Left lung (tissue), 10 donors: ENCODE results near the gene LSM4. TPM values are rescaled to one million over a fixed set of nuclear protein-coding genes. Genes with fewer than 3 reads are reported as not detected.

Source experiments
- ATAC-seq: fragments of 200-7000 bp; cut with Tn5 transposase; one replicate; pipeline ENCODE4 v1.9.1; 2020; ENCODE audit warnings: moderate library complexity
- DNase-seq, 4 donors: peaks; one replicate each; pipeline ENCODE4 v3.0.0-alpha.2; 2013 to 2020
- H3K27ac ChIP-seq, 2 donors: fragments of 200-600 bp; sonication (generic) in 1 of 2; one replicate each; pipeline versions ENCODE4 v1.5.0 to v1.8.0; 2020 to 2021
- H3K27me3 ChIP-seq, 2 donors: fragments of 200-600 bp; sonication (generic) in 1 of 2; one replicate each; pipeline versions ENCODE4 v1.5.0 to v1.8.0; 2020 to 2021
- H3K36me3 ChIP-seq, 2 donors: fragments of 200-600 bp; sonication (generic) in 1 of 2; one replicate each; pipeline versions ENCODE4 v1.5.0 to v1.8.0; 2020 to 2021
- H3K4me1 ChIP-seq, 2 donors: fragments of 200-600 bp; one replicate each; pipeline ENCODE4 v1.8.0; 2021
- H3K4me3 ChIP-seq, 2 donors: fragments of 200-600 bp; sonication (generic) in 1 of 2; one replicate each; pipeline versions ENCODE4 v1.5.0 to v1.8.0; 2020 to 2021; ENCODE audit warnings: mild to moderate bottlenecking in 1 of 2
- H3K9me3 ChIP-seq, 2 donors: fragments of 200-600 bp; sonication (generic) in 1 of 2; one replicate each; pipeline versions ENCODE4 v1.5.0 to v1.8.0; 2020 to 2021
- CTCF ChIP-seq, 2 donors: fragments of 200-600 bp; sonication (generic) in 1 of 2; IDR thresholded peaks; one replicate each; pipeline versions ENCODE4 v1.5.0 to v1.8.0; 2021; ENCODE audit warnings: antibody characterized with exemption in 2 of 2
- intact Hi-C, 2 donors: fragments of 100-400 bp; cut with DNase I; formaldehyde crosslinking; loops; one replicate each; pipeline versions ENCODE4 v1.11.2 to v1.14.2; 2022
- polyA plus RNA-seq, 6 donors: library from polyadenylated mRNA; unstranded; fragments of 120-200 nt; gene quantifications; one replicate each; pipeline ENCODE4 v1.2.1, GENCODE V29; 2013; ENCODE audit not compliant: insufficient read length in 6 of 6
- total RNA-seq, 2 donors: library from RNA; stranded (reverse); fragmentation: NEBNext Ultra II Directional; extraction: Animal tissue kit (Norgen Biotek cat#: 25700); gene quantifications; one replicate each; pipeline ENCODE4 v1.2.1, GENCODE V29; 2021
- donor health status: DM: no; HTN: yes; CAD: no.
- donor health status: DM: no; HTN: no; CAD: no.

LSM4 gene
- total and polyA plus RNA-seq, 8 donors, result 72.7 to 121 (median 84.8) TPM

DNA sequence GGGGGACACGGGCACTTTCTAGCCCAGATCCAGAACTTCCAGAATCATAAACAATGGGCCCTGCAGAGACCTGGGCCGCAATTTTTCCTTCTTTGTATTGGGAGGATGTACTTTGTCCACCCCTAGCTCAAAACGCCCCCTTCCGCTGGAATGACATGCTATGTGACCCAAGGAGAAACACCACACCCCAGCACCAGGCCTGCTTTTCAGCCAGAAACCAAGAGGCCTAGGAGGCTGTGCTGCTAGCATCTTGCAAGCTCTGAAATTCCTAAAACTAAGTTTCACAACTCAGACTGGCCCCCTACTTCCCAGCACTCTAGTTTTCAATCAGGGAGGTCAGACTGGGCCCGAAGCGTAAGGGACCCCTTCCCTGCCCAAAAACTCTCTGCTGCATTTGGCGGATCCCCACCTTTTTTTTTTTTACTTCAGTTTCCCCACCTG lies 538 bp downstream of the LSM4 start:
- H3K27me3 ChIP-seq, result no peaks in the 10 kb centered on the region
- peak; percentile 30 for ATAC-seq
- intact Hi-C loops, result no loop called here
- DNase-seq, result peak in 2 of 4 donors; percentile 37 to 66
- TF ChIP-seq CTCF (IDR thresholded peaks at IDR 0.05), result no peak
- H3K9me3 ChIP-seq, result no peaks in the 10 kb centered on the region
- H3K36me3 ChIP-seq, result no peaks in the 10 kb centered on the region
- peak overlapping the region; percentile 81 to 91 for H3K27ac ChIP-seq
- H3K4me1 ChIP-seq, result peaks cover 32 to 65% of the 10 kb centered on the region in 2 donors
- H3K4me3 ChIP-seq, result peak overlapping the region; percentile 58 to 81

GRCh38 chr19:18321734-18322102 lies 1.2 kb downstream of the LSM4 start:
- Histone ChIP-seq H3K4me3 (peak overlapping the region in 1 of 2 donors; percentile 81), H3K4me1 (peaks cover 32 to 66% of the 10 kb centered on the region in 2 donors), H3K9me3 (no peaks in the 10 kb centered on the region), H3K27ac (peak overlapping the region; percentile 81 to 91), H3K27me3 (no peaks in the 10 kb centered on the region), H3K36me3 (no peaks in the 10 kb centered on the region)
- no peak for TF ChIP-seq CTCF (IDR thresholded peaks at IDR 0.05)
- ATAC-seq (no peak), DNase-seq (peak in 1 of 4 donors; percentile 33)
- intact Hi-C loops, result no loop called here

DNA sequence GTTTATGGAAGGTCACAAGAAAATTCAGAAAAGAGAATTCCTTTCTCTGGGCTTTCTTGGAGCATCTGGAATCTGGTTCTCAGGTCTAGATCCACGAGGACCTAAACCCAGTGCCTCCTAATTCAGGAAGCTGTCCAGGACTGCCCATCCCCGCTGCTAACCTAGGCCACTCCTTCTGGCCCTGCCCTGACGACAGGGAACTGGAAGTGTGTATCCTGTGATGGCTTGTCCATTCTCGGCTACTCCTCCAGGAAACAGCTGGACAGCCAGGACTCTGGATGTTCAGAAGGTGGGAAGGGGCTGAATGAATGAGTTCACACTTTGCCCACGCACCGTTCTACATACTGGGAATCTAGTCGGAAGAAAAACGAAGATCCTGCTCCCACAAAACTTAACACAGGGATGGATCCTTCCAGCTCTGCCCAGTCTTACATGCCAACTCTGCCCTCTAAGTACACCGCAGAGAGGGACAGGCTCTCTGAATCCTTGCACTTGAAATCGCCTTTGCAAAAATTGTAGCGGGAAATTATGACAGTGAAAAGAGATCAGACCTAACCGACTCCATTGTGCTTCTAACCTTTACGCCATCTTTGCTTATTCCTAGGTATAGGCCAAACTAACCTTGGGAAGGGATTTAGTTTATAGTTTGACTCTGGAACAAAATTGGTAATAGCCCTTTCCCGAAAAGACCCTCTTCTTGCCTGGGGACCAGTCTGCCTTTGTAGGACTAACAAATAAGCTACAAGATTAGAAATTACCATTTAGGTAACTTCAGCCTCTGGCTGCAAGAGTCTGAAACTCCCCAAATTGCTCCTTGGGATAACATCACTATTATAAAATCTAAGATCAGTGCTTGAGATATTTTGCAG lies 1.8 kb downstream of the LSM4 start:
- Histone ChIP-seq H3K9me3 (no peaks in the 10 kb centered on the region), H3K27me3 (no peaks in the 10 kb centered on the region), H3K36me3 (no peaks in the 10 kb centered on the region), H3K4me1 (peaks cover 32 to 71% of the 10 kb centered on the region in 2 donors), H3K27ac (peak overlapping the region; percentile 81 to 91), H3K4me3 (peak overlapping the region in 1 of 2 donors; percentile 81)
- no peak for TF ChIP-seq CTCF (IDR thresholded peaks at IDR 0.05)
- ATAC-seq (no peak), DNase-seq (peak in 2 of 4 donors; percentile 20 to 65)
- intact Hi-C loops, result no loop called here

GRCh38 chr19:18319591-18320135 lies 3.2 kb downstream of the LSM4 start:
- Histone ChIP-seq H3K27me3 (no peaks in the 10 kb centered on the region), H3K9me3 (no peaks in the 10 kb centered on the region), H3K4me3 (no peak overlapping the region), H3K27ac (peak overlapping the region; percentile 81 to 91), H3K36me3 (peaks cover 0 to 1% of the 10 kb centered on the region in 2 donors), H3K4me1 (peaks cover 32 to 71% of the 10 kb centered on the region in 2 donors)
- intact Hi-C loops, result no loop called here
- ATAC-seq (peak; percentile 22), DNase-seq (peak in 1 of 4 donors; percentile 63)
- TF ChIP-seq CTCF (IDR thresholded peaks at IDR 0.05), result no peak
